ENCODE data around the gene PRX. TPM values are rescaled to one million over a fixed set of nuclear protein-coding genes. Genes with fewer than 3 reads are reported as not detected.

PRX gene
- total and polyA plus RNA-seq, 2 of the 13 experiments (the other 11 are each of a cell fraction or from before 2014, with no cell fraction given) = 0.66 TPM

GRCh38 chr19:40461669-40462221, 48.6 kb upstream of the PRX start (continued):
- TF ChIP-seq MLLT10 (CRISPR knock-in tag; IDR thresholded peaks at IDR 0.05) = no peak
- no peak for TF ChIP-seq LCORL (IDR thresholded peaks at IDR 0.05)
- peak; percentile 71; the same call in 1 of the 2 replicates for TF ChIP-seq LCORL (CRISPR knock-in tag; IDR thresholded peaks at IDR 0.05)
- TF ChIP-seq MZF1 (CRISPR knock-in tag; IDR thresholded peaks at IDR 0.05; ENCODE audit: borderline replicate concordance) = no peak
- TF ChIP-seq ATF1 (CRISPR knock-in tag; IDR thresholded peaks at IDR 0.05) = no peak
- no peak for TF ChIP-seq ZFP41 (CRISPR knock-in tag; IDR thresholded peaks at IDR 0.05; ENCODE audit: borderline replicate concordance)
- TF ChIP-seq ZNF629 (CRISPR knock-in tag; conservative IDR thresholded peaks at IDR 0.05) = peak; percentile 37; the same call in 1 of the 2 replicates
- TF ChIP-seq MTA1 (CRISPR knock-in tag; IDR thresholded peaks at IDR 0.05; ENCODE audit: borderline replicate concordance) = no peak
- no peak for TF ChIP-seq ZNF567 (CRISPR knock-in tag; IDR thresholded peaks at IDR 0.05; ENCODE audit: borderline replicate concordance)
- no peak for TF ChIP-seq KLF16 (CRISPR knock-in tag; IDR thresholded peaks at IDR 0.05)
- TF ChIP-seq HHEX (CRISPR knock-in tag; IDR thresholded peaks at IDR 0.05) = no peak
- peak; percentile 51; the same call in 1 of the 2 replicates for TF ChIP-seq ZBTB7B (CRISPR knock-in tag; IDR thresholded peaks at IDR 0.05)
- no peak for TF ChIP-seq SP2 (CRISPR knock-in tag; IDR thresholded peaks at IDR 0.05)
- TF ChIP-seq BHLHE40 (IDR thresholded peaks at IDR 0.05; ENCODE audit: low read length) = peak; percentile 53; the same call in 1 of the 2 replicates
- TF ChIP-seq TGIF2 (CRISPR knock-in tag; IDR thresholded peaks at IDR 0.05) = no peak
- TF ChIP-seq ZBTB7A (CRISPR knock-in tag; IDR thresholded peaks at IDR 0.05) = peak; percentile 33; the same call in 1 of the 2 replicates
- 0 out of 2 replicates have a peak, but pooled peaks have one; percentile 50 for TF ChIP-seq ZNF333 (CRISPR knock-in tag; IDR thresholded peaks at IDR 0.05; ENCODE audit: borderline replicate concordance)
- peak; percentile 88; the same call in 1 of the 2 replicates for TF ChIP-seq ZMYM2 (CRISPR knock-in tag; IDR thresholded peaks at IDR 0.05)
- TF ChIP-seq GATAD1 (CRISPR knock-in tag; IDR thresholded peaks at IDR 0.05) = no peak
- TF ChIP-seq STAG1 (CRISPR knock-in tag; IDR thresholded peaks at IDR 0.05) = 0 out of 2 replicates have a peak, but pooled peaks have one; percentile 6
- TF ChIP-seq GATAD2A (CRISPR knock-in tag; IDR thresholded peaks at IDR 0.05) = peak; percentile 47; the same call in 1 of the 2 replicates
- TF ChIP-seq ZNF816 (CRISPR knock-in tag; IDR thresholded peaks at IDR 0.05; ENCODE audit: borderline replicate concordance) = no peak
- 0 out of 2 replicates have a peak, but pooled peaks have one; percentile 22 for TF ChIP-seq ZBTB14 (CRISPR knock-in tag; IDR thresholded peaks at IDR 0.05)
- no peak for TF ChIP-seq NR2F6 (IDR thresholded peaks at IDR 0.05)
- peak; percentile 36; the same call in 1 of the 2 replicates for TF ChIP-seq NR2F6 (CRISPR knock-in tag; IDR thresholded peaks at IDR 0.05)
- no peak for TF ChIP-seq ZBTB1 (CRISPR knock-in tag; IDR thresholded peaks at IDR 0.05; ENCODE audit: borderline replicate concordance)
- TF ChIP-seq BRF2 (CRISPR knock-in tag; IDR thresholded peaks at IDR 0.05) = no peak
- no peak for TF ChIP-seq STAT5B (CRISPR knock-in tag; IDR thresholded peaks at IDR 0.05)

Measured in HepG2 (cell line).